ENCODE results near the gene CNGA3. TPM values are rescaled to one million over a fixed set of nuclear protein-coding genes. Genes with fewer than 3 reads are reported as not detected.
"Not testable (repeated sequence)": the region's sequence is repeated elsewhere in the genome, so short reads cannot be mapped to it uniquely, and the experiment has no call there.

The CNGA3 gene
- total and polyA plus RNA-seq, 2 experiments from 2014 or later, result not detected

GRCh38 chr2:98315957-98316356, 30.3 kb upstream of the CNGA3 start:
- Histone ChIP-seq H3K9me3 (ENCODE audit: low read depth) (no peaks in the 10 kb centered on the region), H3K36me3 (no peaks in the 10 kb centered on the region), H3K27ac (no peak overlapping the region), H3K4me3 (no peak overlapping the region), H3K4me1 (ENCODE audit: low read depth) (no peaks in the 10 kb centered on the region), H3K27me3 (no peaks in the 10 kb centered on the region)
- DNase-seq (ENCODE audit: low read depth in 1 of 2, low spot score in 1 of 2), result no peak
- TF ChIP-seq CTCF (IDR thresholded peaks at IDR 0.05; ENCODE audit: low read depth, low read length), result no peak

GRCh38 chr2:98317214-98317613, 29.0 kb upstream of the CNGA3 start:
- H3K27me3 ChIP-seq, result no peaks in the 10 kb centered on the region
- TF ChIP-seq CTCF (IDR thresholded peaks at IDR 0.05; ENCODE audit: low read depth, low read length), result no peak
- no peaks in the 10 kb centered on the region for H3K36me3 ChIP-seq
- DNase-seq (ENCODE audit: low read depth in 1 of 2, low spot score in 1 of 2), result no peak
- H3K4me3 ChIP-seq, result no peak overlapping the region
- H3K27ac ChIP-seq, result no peak overlapping the region
- H3K9me3 ChIP-seq (ENCODE audit: low read depth), result no peaks in the 10 kb centered on the region
- H3K4me1 ChIP-seq (ENCODE audit: low read depth), result no peaks in the 10 kb centered on the region

GRCh38 chr2:98320171-98320570, 26.1 kb upstream of the CNGA3 start:
- H3K27me3 ChIP-seq; H3K27ac ChIP-seq; H3K4me1 ChIP-seq (ENCODE audit: low read depth); H3K36me3 ChIP-seq; H3K9me3 ChIP-seq (ENCODE audit: low read depth); H3K4me3 ChIP-seq; DNase-seq (ENCODE audit: low read depth in 1 of 2, low spot score in 1 of 2): not testable (repeated sequence)

- Histone ChIP-seq H3K27ac (no peak overlapping the region), H3K4me3 (no peak overlapping the region), H3K4me1 (ENCODE audit: low read depth) (no peaks in the 10 kb centered on the region), H3K27me3 (no peaks in the 10 kb centered on the region), H3K36me3 (no peaks in the 10 kb centered on the region), H3K9me3 (ENCODE audit: low read depth) (no peaks in the 10 kb centered on the region)
- DNase-seq (ENCODE audit: low read depth in 1 of 2, low spot score in 1 of 2), result no peak
- no peak for TF ChIP-seq CTCF (IDR thresholded peaks at IDR 0.05; ENCODE audit: low read depth, low read length)
Observed at GRCh38 chr2:98324181-98324580, 22.1 kb upstream of the CNGA3 start.

- no peaks in the 10 kb centered on the region for H3K9me3 ChIP-seq (ENCODE audit: low read depth)
- TF ChIP-seq CTCF (IDR thresholded peaks at IDR 0.05; ENCODE audit: low read depth, low read length), result no peak
- DNase-seq (ENCODE audit: low read depth in 1 of 2, low spot score in 1 of 2), result no peak
Observed at GRCh38 chr2:98327776-98328175, 18.5 kb upstream of the CNGA3 start.

GRCh38 chr2:98329549-98329948, 16.7 kb upstream of the CNGA3 start:
- no peak for DNase-seq (ENCODE audit: low read depth in 1 of 2, low spot score in 1 of 2)
- Histone ChIP-seq H3K4me3 (no peak overlapping the region), H3K9me3 (ENCODE audit: low read depth) (no peaks in the 10 kb centered on the region), H3K36me3 (no peaks in the 10 kb centered on the region), H3K27me3 (no peaks in the 10 kb centered on the region), H3K4me1 (ENCODE audit: low read depth) (no peaks in the 10 kb centered on the region), H3K27ac (no peak overlapping the region)
- TF ChIP-seq CTCF (IDR thresholded peaks at IDR 0.05; ENCODE audit: low read depth, low read length), result no peak

More at GRCh38 chr2:98327776-98328175, 18.5 kb upstream of the CNGA3 start:
- Histone ChIP-seq H3K27me3 (no peaks in the 10 kb centered on the region), H3K36me3 (no peaks in the 10 kb centered on the region), H3K4me3 (no peak overlapping the region), H3K4me1 (ENCODE audit: low read depth) (no peaks in the 10 kb centered on the region), H3K27ac (no peak overlapping the region)
